SU-DHL-6 (cell line): Measurements from ENCODE around the gene VANGL1.

Experiments
- H2AFZ ChIP-seq: fragments of 200-600 bp; sonication (generic); 2 replicates; pipeline ENCODE4 v1.6.1; 2014; ENCODE audit warnings: low read depth, mild to moderate bottlenecking, moderate library complexity, mixed read lengths, antibody characterized with exemption, low read length; ENCODE audit not compliant: severe bottlenecking
- H3F3A ChIP-seq: fragments of 200-600 bp; shearing (Covaris generic); 2 replicates; pipeline ENCODE4 v1.6.0; 2016; ENCODE audit warnings: antibody characterized with exemption, mild to moderate bottlenecking; ENCODE audit not compliant: insufficient read depth
- H3K27ac ChIP-seq: fragments of 200-600 bp; sonication (generic); 2 replicates; pipeline ENCODE4 v1.5.1; 2016; ENCODE audit warnings: low read depth, mild to moderate bottlenecking, low read length, moderate library complexity, mixed read lengths
- H3K27me3 ChIP-seq: fragments of 200-600 bp; sonication (generic), shearing (Covaris generic); 2 replicates; pipeline ENCODE4 v1.6.0; 2014; ENCODE audit warnings: mild to moderate bottlenecking, low read length
- H3K36me3 ChIP-seq: fragments of 200-600 bp; sonication (generic); 2 replicates; pipeline ENCODE4 v1.6.1; 2014; ENCODE audit warnings: mild to moderate bottlenecking, low read length, mixed read lengths
- H3K4me2 ChIP-seq: fragments of 300-600, 200-600 bp; shearing (Covaris generic), sonication (generic); 2 replicates; pipeline ENCODE4 v1.6.0; 2014; ENCODE audit warnings: low read length, low read depth, mild to moderate bottlenecking; ENCODE audit not compliant: poor library complexity, severe bottlenecking
- H3K4me3 ChIP-seq: fragments of 200-600 bp; sonication (generic); 2 replicates; pipeline ENCODE4 v1.5.1; 2014; ENCODE audit warnings: antibody characterized with exemption, low read length, mild to moderate bottlenecking, mixed read lengths; ENCODE audit not compliant: insufficient read depth, poor library complexity, severe bottlenecking
- H3K79me2 ChIP-seq: fragments of 200-600 bp; sonication (generic); 2 replicates; pipeline ENCODE4 v1.6.1; 2014; ENCODE audit warnings: mild to moderate bottlenecking, low read length, moderate library complexity; ENCODE audit not compliant: insufficient read depth
- H3K9ac ChIP-seq: fragments of 200-600 bp; sonication (generic); 2 replicates; pipeline ENCODE4 v1.7.0; 2014; ENCODE audit warnings: mild to moderate bottlenecking, low read length
- H3K9me2 ChIP-seq: fragments of 200-600 bp; sonication (generic); replicated peaks from 2 replicates; pipeline ENCODE4 v1.6.1; 2014; ENCODE audit warnings: low read length; ENCODE audit not compliant: insufficient read depth
- H3K9me3 ChIP-seq: fragments of 200-600 bp; sonication (generic); 2 replicates; pipeline ENCODE4 v1.6.1; 2014; ENCODE audit warnings: low read length, mixed read lengths; ENCODE audit not compliant: insufficient read depth
- H4K20me1 ChIP-seq: fragments of 200-600 bp; sonication (generic); 2 replicates; pipeline ENCODE4 v1.6.1; 2014; ENCODE audit warnings: low read depth, mild to moderate bottlenecking, antibody characterized with exemption, low read length, moderate library complexity, mixed read lengths
- EZH2phosphoT487 ChIP-seq: fragments of 200-600 bp; sonication (generic), shearing (Covaris generic); conservative IDR thresholded peaks from 2 replicates; pipeline ENCODE4 v1.6.1; 2018; ENCODE audit warnings: mild to moderate bottlenecking, antibody characterized with exemption, low read length, moderate library complexity, mixed read lengths
- TF ChIP-seq, protein P1 (sequence below): fragments of 200-600 bp; sonication (generic); IDR thresholded peaks from one replicate; pipeline ENCODE4 v1.5.1; 2017; ENCODE audit warnings: antibody characterized with exemption, mild to moderate bottlenecking, low read length, moderate library complexity; ENCODE audit not compliant: insufficient read depth, poor library complexity, severe bottlenecking

VANGL1 gene

DNA sequence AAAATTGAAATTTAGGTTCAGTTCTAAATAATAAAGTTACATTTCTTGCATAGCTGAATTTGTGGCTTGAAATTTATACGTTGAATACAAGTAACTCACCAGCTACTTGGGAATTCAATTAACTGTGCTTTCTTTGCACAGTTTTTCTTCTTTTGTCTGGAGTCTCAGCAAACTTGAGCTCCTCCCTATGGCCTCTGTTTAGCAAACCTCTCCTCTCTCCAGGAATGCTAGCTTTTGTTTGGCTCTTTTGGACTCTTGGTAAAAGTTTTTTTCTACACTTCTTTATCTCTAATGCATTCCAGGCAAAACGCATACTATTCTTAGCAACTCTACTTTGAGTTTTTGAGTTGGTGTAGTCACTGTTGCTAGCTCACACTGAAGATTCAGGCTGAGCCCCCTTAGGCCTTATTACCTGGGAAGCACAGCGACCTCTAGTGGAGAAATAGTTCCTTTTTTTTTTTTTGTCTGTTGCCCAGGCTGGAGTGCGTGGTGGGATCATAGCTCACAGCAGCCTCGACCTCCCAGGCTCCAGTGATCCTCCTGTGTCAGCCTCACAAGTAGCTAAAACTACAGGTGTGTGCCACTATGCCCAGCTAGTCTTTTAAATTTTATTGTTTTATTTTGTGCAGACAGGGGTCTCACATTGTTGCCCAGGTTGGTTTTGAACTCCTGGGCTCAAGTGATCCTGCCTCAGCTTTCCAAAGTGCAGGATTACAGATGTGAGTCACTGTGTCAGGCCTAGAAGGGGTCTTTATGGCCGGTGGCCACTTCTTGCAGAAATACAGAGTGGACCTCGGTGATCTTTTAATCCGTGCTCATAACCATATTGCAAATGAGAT, 65.0 kb downstream of the VANGL1 start:
- no peak overlapping the region for H3K4me3 ChIP-seq
- no peak overlapping the region for H3K4me2 ChIP-seq
- no peaks in the 10 kb centered on the region for H3K9me3 ChIP-seq
- TF ChIP-seq EZH2phosphoT487, result no peak
- TF ChIP-seq, protein P1, sequence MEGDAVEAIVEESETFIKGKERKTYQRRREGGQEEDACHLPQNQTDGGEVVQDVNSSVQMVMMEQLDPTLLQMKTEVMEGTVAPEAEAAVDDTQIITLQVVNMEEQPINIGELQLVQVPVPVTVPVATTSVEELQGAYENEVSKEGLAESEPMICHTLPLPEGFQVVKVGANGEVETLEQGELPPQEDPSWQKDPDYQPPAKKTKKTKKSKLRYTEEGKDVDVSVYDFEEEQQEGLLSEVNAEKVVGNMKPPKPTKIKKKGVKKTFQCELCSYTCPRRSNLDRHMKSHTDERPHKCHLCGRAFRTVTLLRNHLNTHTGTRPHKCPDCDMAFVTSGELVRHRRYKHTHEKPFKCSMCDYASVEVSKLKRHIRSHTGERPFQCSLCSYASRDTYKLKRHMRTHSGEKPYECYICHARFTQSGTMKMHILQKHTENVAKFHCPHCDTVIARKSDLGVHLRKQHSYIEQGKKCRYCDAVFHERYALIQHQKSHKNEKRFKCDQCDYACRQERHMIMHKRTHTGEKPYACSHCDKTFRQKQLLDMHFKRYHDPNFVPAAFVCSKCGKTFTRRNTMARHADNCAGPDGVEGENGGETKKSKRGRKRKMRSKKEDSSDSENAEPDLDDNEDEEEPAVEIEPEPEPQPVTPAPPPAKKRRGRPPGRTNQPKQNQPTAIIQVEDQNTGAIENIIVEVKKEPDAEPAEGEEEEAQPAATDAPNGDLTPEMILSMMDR, result peak; percentile 63
- no peaks in the 10 kb centered on the region for H3K79me2 ChIP-seq
- H3K9me2 ChIP-seq, result no peaks in the 10 kb centered on the region
- no peaks in the 10 kb centered on the region for H3K27me3 ChIP-seq
- no peak overlapping the region for H2AFZ ChIP-seq
- H4K20me1 ChIP-seq, result no peaks in the 10 kb centered on the region
- H3K27ac ChIP-seq, result no peak overlapping the region
- H3K9ac ChIP-seq, result no peak overlapping the region
- no peaks in the 10 kb centered on the region for H3K36me3 ChIP-seq
- H3F3A ChIP-seq, result no peaks in the 10 kb centered on the region

DNA sequence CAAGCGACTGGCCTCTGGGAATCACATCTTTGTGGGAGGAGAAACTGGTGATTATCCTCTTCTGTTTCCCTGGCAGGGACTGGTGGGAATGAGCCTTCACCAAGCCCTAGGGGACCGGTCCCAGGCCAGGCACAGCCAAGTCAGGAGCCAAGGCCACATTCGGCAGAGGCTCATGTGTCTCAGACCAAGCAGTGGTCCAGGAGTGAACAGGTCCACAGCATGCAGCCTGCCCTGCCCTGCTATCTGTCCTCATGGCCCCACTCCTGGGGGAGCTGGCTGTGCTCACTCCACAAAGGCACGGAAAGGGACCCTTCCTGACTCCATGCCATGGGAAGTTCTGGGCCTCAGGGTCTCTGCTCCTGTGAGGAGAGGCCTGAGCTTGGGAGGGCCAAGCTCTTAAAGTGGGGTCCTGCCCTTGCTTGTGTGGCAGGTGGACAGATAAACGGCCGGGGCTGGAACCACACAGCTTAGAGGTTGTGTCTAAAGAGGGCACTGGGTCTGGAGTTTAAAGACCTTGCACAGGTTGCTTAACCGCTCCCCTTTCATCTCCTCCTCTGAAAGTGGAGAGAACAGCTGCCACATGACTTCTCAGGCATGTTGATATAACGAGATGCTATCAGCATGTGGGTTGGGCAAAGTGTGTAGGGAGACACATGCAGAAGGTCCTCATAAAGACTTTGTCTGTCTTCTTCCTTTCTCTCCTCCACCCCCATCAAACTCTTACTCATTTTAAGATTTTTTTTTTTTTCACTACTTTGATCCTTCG, 69.3 kb downstream of the VANGL1 start:
- Histone ChIP-seq H3K4me3 (no peak overlapping the region), H3K9ac (no peak overlapping the region), H4K20me1 (no peaks in the 10 kb centered on the region), H2AFZ (no peak overlapping the region), H3K27me3 (no peaks in the 10 kb centered on the region), H3K36me3 (no peaks in the 10 kb centered on the region), H3K27ac (no peak overlapping the region), H3F3A (no peaks in the 10 kb centered on the region), H3K4me2 (no peak overlapping the region), H3K79me2 (no peaks in the 10 kb centered on the region), H3K9me2 (no peaks in the 10 kb centered on the region), H3K9me3 (no peaks in the 10 kb centered on the region)
- TF ChIP-seq EZH2phosphoT487, result no peak
- TF ChIP-seq, protein P1, result no peak

DNA sequence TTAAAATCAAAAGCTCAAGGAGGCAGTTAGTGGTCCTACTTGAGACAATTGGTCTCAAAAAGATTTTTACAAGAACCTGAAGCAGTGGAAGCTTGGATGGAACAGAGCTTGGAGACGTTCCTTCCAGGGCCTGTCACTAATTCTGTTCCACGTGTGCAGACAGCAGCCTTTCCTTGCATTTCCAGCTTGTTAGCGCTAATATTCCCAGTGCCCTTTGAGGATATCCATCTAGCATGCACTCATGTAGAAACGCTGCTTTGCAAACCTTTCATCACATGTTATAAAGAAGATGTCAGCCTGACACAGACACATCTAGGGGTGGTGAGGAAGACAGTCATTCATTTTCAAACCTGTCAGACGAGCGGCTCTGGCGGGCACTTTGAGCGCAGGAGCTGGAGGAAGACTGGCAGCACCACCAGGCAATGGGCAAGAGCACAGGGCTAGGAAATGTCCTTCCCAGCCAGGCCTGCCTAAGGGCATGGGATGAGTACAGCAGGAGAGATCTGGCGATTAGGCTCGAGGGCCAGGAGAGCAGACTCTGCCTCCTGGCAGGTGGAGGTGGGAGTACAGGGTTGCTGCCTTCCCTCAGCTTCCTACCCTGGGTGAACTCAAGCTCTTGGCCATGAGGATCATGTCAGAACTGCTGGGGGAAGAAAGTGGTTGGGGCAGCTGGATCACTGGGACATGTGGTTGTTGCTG, 71.3 kb downstream of the VANGL1 start:
- Histone ChIP-seq H2AFZ (no peak overlapping the region), H3K9me2 (no peaks in the 10 kb centered on the region)
- TF ChIP-seq, protein P1, result no peak
- no peak for TF ChIP-seq EZH2phosphoT487

More for the DNA sequence above, 71.3 kb downstream of the VANGL1 start:
- Histone ChIP-seq H3K4me2 (no peak overlapping the region), H3K9ac (no peak overlapping the region), H3K4me3 (no peak overlapping the region), H4K20me1 (no peaks in the 10 kb centered on the region), H3F3A (no peaks in the 10 kb centered on the region), H3K36me3 (no peaks in the 10 kb centered on the region), H3K79me2 (no peaks in the 10 kb centered on the region), H3K9me3 (no peaks in the 10 kb centered on the region), H3K27me3 (no peaks in the 10 kb centered on the region), H3K27ac (no peak overlapping the region)
